HG03103 (cell line): ENCODE data around the gene ARL10.

Source experiments
- ATAC-seq: cut with Tn5 transposase; IDR thresholded peaks from one replicate; pipeline ENCODE4 v1.9.1; 2021; ENCODE audit warnings: low read depth; ENCODE audit not compliant: unreplicated experiment

The ARL10 gene

DNA sequence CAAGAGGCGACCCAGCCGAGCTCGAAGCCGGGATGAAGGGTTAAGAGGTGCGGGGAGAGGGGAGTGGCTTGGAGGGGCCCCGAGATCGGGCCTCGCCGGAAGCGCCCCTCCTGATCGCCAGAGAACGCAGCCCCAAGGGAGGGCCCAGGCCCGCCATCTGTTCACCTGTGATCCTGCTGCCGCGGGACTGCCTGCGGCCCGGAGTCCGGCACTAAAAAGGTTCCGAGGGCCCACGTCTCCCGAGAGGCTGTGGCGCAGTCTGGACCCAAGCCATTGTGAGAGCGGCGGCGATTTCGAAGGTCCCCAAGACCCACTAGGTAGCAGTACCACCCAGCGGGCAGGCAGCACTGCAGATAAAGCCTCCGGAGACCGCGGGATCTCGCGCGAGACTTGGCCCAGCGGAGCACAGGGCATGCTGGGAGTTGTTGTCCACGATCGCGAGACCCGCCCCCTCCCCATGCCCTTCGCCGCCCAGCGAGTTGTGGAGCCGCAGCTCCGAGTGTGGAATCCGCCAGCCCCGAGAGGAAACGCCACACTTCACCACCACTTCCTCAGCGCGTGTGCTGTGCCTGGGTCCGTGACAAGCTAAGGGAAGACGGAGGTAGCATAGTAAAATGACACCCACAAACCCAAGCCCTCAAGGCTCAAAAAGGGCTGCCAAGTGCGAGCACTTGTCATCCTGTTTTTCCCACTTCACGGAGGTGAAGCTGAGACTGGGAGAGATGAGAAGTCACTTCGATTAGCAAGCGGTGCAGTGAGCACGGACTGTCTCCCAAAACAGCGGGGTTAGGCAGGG lies 3.7 kb upstream of the ARL10 start, which contains the start of gene KIAA1191:
Gene KIAA1191, minus strand, starts transcription at position 328 of the 796 bp plus-strand sequence. CDS start 2,256 bp downstream, outside the sequence.
- peak; percentile 75 for ATAC-seq

GRCh38 chr5:176362233-176362490 lies 3.1 kb upstream of the ARL10 start:
- peak; percentile 15 for ATAC-seq

- no peak for ATAC-seq
These were observed 429 bp upstream of the ARL10 start for GRCh38 chr5:176364765-176365350.

DNA sequence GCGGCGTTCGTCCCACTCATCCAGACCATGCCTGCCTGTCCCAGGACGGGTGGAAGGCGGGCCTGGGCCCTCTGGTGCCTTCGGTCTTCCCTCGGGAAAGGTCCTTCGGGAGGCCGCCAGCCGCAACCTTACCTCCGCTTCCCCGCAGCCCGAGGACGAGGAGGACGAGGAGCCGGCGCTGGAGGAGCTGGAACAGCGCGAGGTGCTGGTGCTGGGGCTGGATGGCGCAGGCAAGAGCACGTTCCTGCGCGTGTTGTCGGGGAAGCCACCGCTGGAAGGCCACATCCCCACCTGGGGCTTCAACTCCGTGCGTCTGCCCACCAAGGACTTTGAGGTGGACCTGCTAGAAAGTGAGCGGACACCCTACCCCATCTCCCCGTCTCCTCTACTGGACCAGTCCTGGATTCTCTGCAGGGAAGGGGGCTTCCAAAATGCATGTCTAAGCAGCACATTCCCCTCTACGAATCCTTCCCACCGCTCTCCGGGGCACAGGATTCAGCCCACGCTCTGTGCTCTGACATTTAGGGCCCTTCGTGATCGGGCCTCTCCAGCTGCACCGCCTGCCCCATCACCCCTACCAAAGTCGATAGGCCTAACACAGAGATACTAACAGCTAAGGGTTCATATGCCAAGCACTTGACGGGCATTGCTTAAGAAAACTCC lies 1.1 kb downstream of the ARL10 start:
- ATAC-seq: no peak

- no peak for ATAC-seq
These were observed 3.4 kb downstream of the ARL10 start for GRCh38 chr5:176368726-176369125.

DNA sequence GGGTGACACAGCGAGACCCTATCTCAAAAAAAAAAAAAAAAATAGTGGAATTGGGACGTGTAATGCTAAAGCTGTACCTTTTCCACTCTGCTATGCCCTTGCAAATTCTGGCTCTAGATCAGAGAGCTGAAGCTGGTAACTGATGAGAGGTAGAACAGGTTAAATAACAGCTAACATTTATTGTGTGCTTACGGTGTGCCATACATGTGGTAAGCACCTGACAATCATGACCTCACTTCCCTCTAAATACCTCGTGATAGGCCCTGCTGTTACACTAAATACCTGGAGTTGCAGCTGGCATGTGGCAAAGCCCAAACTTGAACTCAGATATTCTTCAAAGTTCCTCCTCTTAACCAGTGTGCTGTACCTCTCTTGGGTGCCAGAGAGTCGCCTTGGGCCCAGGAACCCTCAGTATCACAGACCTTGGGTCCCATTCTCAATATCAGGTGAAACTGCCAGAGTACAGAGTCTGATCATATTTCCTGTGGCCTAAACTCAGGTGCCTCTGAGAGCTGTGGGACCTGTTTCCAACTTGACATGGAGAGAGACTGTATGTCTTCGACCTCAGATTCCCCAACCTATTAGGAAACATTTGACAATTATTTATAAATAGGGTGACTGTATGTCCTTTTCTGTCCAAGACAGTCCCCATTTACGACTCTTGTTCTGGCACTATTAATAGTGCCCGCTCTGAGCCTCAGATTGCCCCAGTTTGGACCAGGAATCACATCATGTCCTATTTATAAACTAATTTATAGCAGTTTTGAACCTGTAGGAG lies 4.8 kb downstream of the ARL10 start:
- ATAC-seq: no peak

- no peak for ATAC-seq
These were observed 6.6 kb downstream of the ARL10 start for GRCh38 chr5:176371621-176372539.

DNA sequence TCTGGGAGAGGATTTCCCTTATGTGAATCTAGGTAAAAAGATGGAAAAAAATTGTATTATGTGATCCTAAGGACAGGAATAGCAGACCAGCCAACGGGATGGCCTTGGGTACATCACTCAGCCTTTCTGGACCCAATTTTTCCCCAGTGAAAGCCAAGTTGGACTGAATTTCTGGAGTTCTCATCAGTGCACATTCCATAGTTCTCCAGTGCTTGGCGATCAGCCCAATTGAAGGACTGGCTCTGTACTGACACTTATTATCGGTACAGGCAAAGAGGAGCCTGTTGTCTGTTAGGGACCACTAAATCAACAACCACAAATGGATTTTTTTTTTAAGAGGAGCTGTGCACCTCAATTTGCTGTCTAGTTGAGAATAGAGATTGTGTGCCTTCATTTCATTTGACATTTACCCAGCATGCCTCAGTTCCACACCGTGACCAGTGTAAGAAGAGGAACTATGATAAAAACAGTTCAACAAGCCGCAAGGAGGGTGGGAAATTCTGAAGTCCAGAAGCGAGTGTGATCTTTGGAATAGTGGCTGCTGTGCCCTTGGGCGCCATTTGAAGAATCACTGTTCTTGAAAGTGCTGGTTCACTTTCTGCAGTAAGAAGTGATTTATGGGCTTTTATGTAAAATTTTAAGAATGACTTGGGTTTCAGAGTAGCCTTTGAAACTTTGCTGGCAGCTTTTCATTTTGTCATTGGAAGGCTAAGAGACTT lies 8.0 kb downstream of the ARL10 start:
- ATAC-seq: no peak

- ATAC-seq: no peak
These were observed 14.6 kb downstream of the ARL10 start for GRCh38 chr5:176379881-176380280.

GRCh38 chr5:176381423-176381822 lies 16.1 kb downstream of the ARL10 start:
- no peak for ATAC-seq

DNA sequence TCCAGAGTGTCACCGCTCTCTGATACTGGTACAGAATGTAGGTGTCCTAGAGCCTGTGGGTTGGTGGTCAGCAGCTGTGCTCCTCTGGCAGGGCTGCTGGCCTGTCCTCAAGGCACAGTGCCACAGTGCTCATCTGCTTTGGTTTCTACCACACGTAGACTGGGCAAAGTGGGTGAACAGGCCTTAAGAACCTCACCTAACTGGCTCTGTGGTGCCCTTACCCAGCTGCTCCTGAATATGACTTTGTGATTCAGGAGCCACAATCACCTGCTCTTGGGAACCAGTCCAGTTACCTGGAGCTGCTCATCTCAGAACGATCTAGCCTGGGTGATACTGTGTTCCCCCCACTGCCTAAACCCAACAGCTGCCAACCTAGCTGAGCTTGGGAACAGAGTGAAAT lies 16.7 kb downstream of the ARL10 start:
- ATAC-seq: no peak

DNA sequence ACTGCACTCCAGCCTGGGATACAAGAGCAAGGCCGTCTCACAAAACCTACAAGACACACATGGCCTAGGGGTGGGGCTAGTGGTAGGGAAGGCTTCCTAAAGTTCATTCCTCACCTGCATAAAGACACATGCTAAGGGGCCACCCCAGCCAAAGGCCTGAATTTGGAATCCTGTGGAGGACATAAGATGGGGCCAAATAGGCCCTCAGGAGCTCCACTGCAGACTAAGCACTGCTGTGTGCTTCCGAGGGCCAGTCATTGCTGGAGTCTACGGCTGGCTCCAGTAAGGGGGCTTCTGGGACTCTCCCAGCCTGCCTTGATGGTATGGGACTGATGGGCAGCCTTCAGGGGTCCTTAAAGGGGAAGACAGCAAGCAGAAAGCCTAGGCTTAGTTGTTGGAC lies 17.4 kb downstream of the ARL10 start:
- ATAC-seq: no peak

GRCh38 chr5:176383248-176383905 lies 18.1 kb downstream of the ARL10 start:
- no peak for ATAC-seq

- ATAC-seq: no peak
These were observed 18.7 kb downstream of the ARL10 start for GRCh38 chr5:176383961-176384360.

- no peak for ATAC-seq
These were observed 19.2 kb downstream of the ARL10 start for GRCh38 chr5:176384366-176384930.

GRCh38 chr5:176384991-176385390 lies 19.7 kb downstream of the ARL10 start:
- no peak for ATAC-seq

DNA sequence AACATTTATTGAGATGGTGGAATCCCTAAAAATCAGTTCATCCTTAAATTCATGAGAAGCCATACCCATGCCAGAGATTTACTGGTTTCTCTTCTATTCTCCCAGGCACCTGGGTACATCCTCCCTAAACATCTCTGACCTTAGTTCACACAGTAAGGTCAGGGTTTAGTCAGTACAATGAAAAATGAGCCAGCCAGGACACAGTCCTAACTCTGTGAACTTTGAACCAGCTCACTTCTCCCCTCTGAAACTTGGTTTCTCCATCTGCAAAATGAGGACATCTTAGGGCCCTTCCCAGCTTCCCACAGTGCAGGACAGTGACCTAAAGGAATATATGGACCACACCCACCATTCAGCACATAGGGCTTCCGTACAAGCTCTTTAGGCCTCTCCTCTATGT lies 21.2 kb downstream of the ARL10 start:
- ATAC-seq: no peak

DNA sequence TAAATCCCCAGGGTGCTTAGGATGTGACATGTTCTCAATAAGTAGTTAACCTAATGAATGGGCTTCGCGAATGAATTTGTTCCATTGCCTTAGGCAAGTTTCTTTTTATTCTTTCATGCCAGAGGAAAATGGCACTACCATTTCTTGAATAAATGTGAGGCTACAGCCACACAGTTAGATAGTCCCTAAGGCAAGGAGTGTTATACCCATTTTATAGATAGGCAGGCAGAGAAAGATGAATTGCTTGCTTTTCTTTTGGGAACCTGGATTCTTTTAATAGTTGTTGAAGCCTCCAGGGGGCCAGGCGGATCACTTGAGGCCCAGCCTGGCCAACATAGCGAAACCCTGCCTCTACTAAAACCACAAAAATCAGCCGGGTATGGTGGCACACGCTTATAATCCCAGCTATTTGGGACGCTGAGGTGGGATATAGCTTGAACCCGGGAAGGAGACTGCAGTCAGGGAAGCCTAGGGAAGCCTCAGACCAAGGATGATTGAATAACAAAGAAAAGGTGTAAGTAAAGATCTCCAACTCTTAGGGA lies 22.2 kb downstream of the ARL10 start:
- no peak for ATAC-seq
